Measurements from ENCODE around the gene TAMM41. TPM values are rescaled to one million over a fixed set of nuclear protein-coding genes. Genes with fewer than 3 reads are reported as not detected.
"Not testable (repeated sequence)": the region's sequence is repeated elsewhere in the genome, so short reads cannot be mapped to it uniquely, and the experiment has no call there.

The TAMM41 gene
- total RNA-seq, 2 donors from 2014 or later: 5.0 to 6.8 TPM

- Histone ChIP-seq H3K4me1 (no peaks in the 10 kb centered on the region), H3K4me3 (no peak overlapping the region), H3K27me3 (no peaks in the 10 kb centered on the region), H3K27ac (no peak overlapping the region), H3K36me3 (no peaks in the 10 kb centered on the region), H3K9me3 (no peaks in the 10 kb centered on the region)
- DNase-seq (ENCODE audit: low spot score): no peak
- no peak for TF ChIP-seq CTCF (IDR thresholded peaks at IDR 0.05)
These were observed 70.3 kb downstream of the TAMM41 start for GRCh38 chr3:11776346-11776745.

GRCh38 chr3:11775493-11775892 lies 71.2 kb downstream of the TAMM41 start:
- Histone ChIP-seq H3K4me3 (no peak overlapping the region), H3K4me1 (peaks cover 0 to 4% of the 10 kb centered on the region in 2 donors), H3K9me3 (no peaks in the 10 kb centered on the region), H3K27me3 (no peaks in the 10 kb centered on the region), H3K27ac (no peak overlapping the region), H3K36me3 (no peaks in the 10 kb centered on the region)
- TF ChIP-seq CTCF (IDR thresholded peaks at IDR 0.05): no peak
- no peak for DNase-seq (ENCODE audit: low spot score)

GRCh38 chr3:11774296-11774877 lies 72.3 kb downstream of the TAMM41 start:
- H3K4me3 ChIP-seq: no peak overlapping the region
- H3K9me3 ChIP-seq: no peaks in the 10 kb centered on the region
- no peak overlapping the region for H3K27ac ChIP-seq
- no peaks in the 10 kb centered on the region for H3K36me3 ChIP-seq
- no peak for DNase-seq (ENCODE audit: low spot score)
- peak in 1 of 2 donors; percentile 30 for TF ChIP-seq CTCF (IDR thresholded peaks at IDR 0.05)
- H3K27me3 ChIP-seq: no peaks in the 10 kb centered on the region
- H3K4me1 ChIP-seq: peaks cover 0 to 10% of the 10 kb centered on the region in 2 donors

- DNase-seq (ENCODE audit: low spot score); H3K4me1 ChIP-seq; H3K27ac ChIP-seq; H3K36me3 ChIP-seq; H3K27me3 ChIP-seq; H3K9me3 ChIP-seq; H3K4me3 ChIP-seq: not testable (repeated sequence)
These were observed 74.8 kb downstream of the TAMM41 start for GRCh38 chr3:11771931-11772330.

DNA sequence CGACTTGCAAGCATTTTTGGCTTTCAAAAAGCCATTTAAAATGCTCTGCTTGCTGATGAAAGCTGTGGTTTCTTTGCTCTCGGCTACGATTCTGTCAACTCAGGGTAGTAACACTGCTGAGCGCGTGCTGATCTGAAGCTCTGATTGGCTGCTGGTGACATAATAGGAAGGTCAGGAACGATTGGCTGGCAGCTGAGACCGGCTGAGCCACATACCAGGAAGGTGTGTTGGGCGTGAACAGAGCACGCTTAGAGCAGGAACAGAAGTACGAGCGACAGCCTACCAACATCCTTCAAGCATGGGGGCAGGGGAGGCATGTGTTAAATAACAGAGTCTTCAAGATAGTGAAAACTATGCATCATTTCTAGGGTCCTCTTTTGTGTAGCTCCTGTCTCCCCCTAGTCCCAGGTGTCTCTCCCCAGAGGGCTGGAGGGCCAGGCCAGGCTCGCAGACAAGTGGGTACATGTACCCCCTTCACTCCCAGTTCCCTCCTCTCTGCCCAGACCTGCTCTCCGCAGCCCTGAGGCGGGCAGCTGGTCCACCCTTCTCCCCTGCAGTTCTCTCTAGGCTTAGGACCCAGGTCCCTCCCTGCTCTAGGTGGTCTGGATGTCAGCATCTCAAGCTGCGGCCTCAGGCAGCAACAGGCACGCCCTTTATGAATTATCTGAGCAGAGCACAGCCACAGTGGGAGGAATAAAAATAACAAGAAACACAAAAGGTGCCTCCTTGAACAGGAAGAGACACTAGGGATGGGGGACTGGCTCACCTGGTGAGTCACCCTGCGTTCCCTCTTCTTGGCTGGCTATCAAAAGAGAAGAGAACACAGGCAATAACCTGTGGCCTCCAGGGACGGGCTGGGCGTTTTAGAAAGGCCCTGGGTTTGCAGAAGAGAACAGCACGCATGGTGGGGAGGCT lies 76.0 kb downstream of the TAMM41 start:
- no peaks in the 10 kb centered on the region for H3K36me3 ChIP-seq
- H3K27me3 ChIP-seq: no peaks in the 10 kb centered on the region
- H3K27ac ChIP-seq: no peak overlapping the region
- no peak for TF ChIP-seq CTCF (IDR thresholded peaks at IDR 0.05)
- peaks cover 0 to 10% of the 10 kb centered on the region in 2 donors for H3K4me1 ChIP-seq
- peak overlapping the region in 1 of 2 donors; percentile 5 for H3K4me3 ChIP-seq
- H3K9me3 ChIP-seq: no peaks in the 10 kb centered on the region
- peak; percentile 71 for DNase-seq (ENCODE audit: low spot score)

DNA sequence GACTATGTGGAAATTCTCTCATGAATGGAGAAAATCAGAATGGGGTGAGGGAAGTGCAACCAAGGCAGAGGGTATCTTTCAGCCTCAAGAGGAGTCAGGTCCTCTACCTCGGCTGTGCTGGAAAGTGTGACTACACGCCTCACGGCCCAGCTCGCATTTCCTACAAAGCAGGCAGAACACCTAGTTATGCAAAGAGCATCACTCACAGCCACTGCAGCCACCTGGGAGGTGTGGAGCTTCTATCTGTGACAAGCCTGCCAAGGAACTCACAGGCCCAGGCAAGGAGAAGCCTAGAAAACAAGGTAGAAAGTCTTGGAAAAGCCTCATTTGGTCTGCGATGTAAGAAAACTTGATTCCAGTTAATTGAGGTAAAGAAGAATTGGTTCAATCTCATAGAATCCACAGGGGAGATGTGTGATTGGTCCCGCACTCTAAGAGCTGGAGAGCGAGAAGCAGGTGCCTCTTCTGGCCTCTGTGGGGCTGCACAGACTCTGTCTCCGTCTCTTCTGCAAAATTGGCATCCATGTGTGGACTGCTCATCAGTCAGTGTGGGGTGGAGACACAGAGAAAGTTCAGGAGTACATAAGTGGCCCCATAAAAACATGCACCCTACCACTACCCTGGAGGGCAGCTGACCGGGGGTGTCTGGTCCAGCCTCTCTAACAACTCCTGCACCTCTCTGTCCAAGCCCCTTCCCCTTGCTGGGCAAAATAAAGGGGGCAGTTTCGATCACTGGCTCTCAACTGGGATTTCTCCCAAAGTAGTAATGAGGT lies 76.8 kb downstream of the TAMM41 start:
- no peak for TF ChIP-seq CTCF (IDR thresholded peaks at IDR 0.05)
- no peak for DNase-seq (ENCODE audit: low spot score)
- peak overlapping the region in 1 of 2 donors; percentile 5 for H3K4me3 ChIP-seq

More for the DNA sequence above, 76.8 kb downstream of the TAMM41 start:
- no peak overlapping the region for H3K27ac ChIP-seq
- H3K27me3 ChIP-seq: no peaks in the 10 kb centered on the region
- H3K4me1 ChIP-seq: peaks cover 0 to 10% of the 10 kb centered on the region in 2 donors
- H3K9me3 ChIP-seq: no peaks in the 10 kb centered on the region
- H3K36me3 ChIP-seq: no peaks in the 10 kb centered on the region
